Gastroesophageal sphincter (tissue), 4 donors: ENCODE results near the gene OGFR. TPM values are rescaled to one million over a fixed set of nuclear protein-coding genes. Genes with fewer than 3 reads are reported as not detected.

ENCODE experiments used
- ATAC-seq: fragments of 150-250 bp; one replicate; pipeline ENCODE4 v1.9.1; 2016; ENCODE audit warnings: mild to moderate bottlenecking, moderate library complexity
- H3K27ac ChIP-seq, 4 donors: fragments of 200-600 bp; sonication (generic) in 3 of 4; 1 replicate in 3 of 4; 2 replicates in 1 of 4; pipeline ENCODE4 v1.5.1; 2016 to 2019
- H3K27me3 ChIP-seq: fragments of 200-600 bp; sonication (generic); one replicate; pipeline ENCODE4 v1.5.1; 2019
- H3K36me3 ChIP-seq, 2 donors: fragments of 200-600 bp; sonication (generic); one replicate each; pipeline ENCODE4 v1.5.1; 2019; ENCODE audit warnings: control low read depth in 1 of 2
- H3K4me1 ChIP-seq, 3 donors: fragments of 200-600 bp; sonication (generic); 1 replicate in 2 of 3; 2 replicates in 1 of 3; pipeline ENCODE4 v1.5.1; 2016 to 2019; ENCODE audit warnings: control low read depth in 2 of 3
- H3K4me3 ChIP-seq, 2 donors: fragments of 200-600 bp; sonication (generic); one replicate each; pipeline ENCODE4 v1.5.1; 2019; ENCODE audit warnings: mild to moderate bottlenecking in 1 of 2, moderate library complexity in 1 of 2
- H3K9me3 ChIP-seq, 3 donors: fragments of 200-600 bp; sonication (generic); one replicate each; pipeline ENCODE4 v1.5.1; 2017 to 2019; ENCODE audit warnings: control low read depth in 2 of 3
- EP300 ChIP-seq: sonication (generic); formaldehyde crosslinking; IDR thresholded peaks from one replicate; pipeline ENCODE4 v1.6.1; 2017; ENCODE audit warnings: antibody characterized with exemption, mild to moderate bottlenecking
- POLR2A ChIP-seq, 2 donors: fragments of 450-650 bp; IDR thresholded peaks; one replicate each; pipeline ENCODE4 v1.6.1; 2017; ENCODE audit warnings: antibody characterized with exemption in 2 of 2, mild to moderate bottlenecking in 2 of 2, moderate library complexity in 1 of 2
- POLR2AphosphoS5 ChIP-seq: sonication (generic); formaldehyde crosslinking; IDR thresholded peaks from one replicate; pipeline ENCODE4 v1.6.1; 2017; ENCODE audit warnings: antibody characterized with exemption
- WGBS, 2 donors: methylation state at CpG; one replicate each; pipeline ENCODE4 v1.1.5; 2018; ENCODE audit warnings: low coverage in 1 of 2; 5-methylcytosine and 5-hydroxymethylcytosine counted together
- total RNA-seq, 4 donors: library from RNA; depleted of rRNA; stranded (reverse); fragments of >200 nt; gene quantifications; one replicate each; pipeline ENCODE4 v1.1.0, GENCODE V29; 2016
- TF ChIP-seq, protein P1 (sequence below), 4 experiments: fragments of 200-600 bp in 2 of 4; fragments of 450-650 bp in 2 of 4; sonication (generic) in 1 of 4; IDR thresholded peaks; one replicate each; pipeline ENCODE4 v1.5.1; 2017 to 2019; ENCODE audit warnings: antibody characterized with exemption in 4 of 4, mild to moderate bottlenecking in 2 of 4, moderate library complexity in 2 of 4

OGFR gene
- total RNA-seq, 4 donors from 2014 or later: 55.1 to 61.0 (median 58.9) TPM

DNA sequence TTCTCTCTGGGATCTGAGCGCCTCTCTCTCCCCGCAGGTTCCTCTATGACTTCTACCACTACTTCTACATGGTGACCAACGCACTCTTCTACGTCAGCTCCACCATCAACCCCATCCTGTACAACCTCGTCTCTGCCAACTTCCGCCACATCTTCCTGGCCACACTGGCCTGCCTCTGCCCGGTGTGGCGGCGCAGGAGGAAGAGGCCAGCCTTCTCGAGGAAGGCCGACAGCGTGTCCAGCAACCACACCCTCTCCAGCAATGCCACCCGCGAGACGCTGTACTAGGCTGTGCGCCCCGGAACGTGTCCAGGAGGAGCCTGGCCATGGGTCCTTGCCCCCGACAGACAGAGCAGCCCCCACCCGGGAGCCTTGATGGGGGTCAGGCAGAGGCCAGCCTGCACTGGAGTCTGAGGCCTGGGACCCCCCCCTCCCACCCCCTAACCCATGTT lies 44.6 kb upstream of the OGFR start:
- TF ChIP-seq POLR2AphosphoS5: no peak
- no peak for TF ChIP-seq EP300
- TF ChIP-seq POLR2A (IDR thresholded peaks at IDR 0.05): no peak
- TF ChIP-seq, protein P1, sequence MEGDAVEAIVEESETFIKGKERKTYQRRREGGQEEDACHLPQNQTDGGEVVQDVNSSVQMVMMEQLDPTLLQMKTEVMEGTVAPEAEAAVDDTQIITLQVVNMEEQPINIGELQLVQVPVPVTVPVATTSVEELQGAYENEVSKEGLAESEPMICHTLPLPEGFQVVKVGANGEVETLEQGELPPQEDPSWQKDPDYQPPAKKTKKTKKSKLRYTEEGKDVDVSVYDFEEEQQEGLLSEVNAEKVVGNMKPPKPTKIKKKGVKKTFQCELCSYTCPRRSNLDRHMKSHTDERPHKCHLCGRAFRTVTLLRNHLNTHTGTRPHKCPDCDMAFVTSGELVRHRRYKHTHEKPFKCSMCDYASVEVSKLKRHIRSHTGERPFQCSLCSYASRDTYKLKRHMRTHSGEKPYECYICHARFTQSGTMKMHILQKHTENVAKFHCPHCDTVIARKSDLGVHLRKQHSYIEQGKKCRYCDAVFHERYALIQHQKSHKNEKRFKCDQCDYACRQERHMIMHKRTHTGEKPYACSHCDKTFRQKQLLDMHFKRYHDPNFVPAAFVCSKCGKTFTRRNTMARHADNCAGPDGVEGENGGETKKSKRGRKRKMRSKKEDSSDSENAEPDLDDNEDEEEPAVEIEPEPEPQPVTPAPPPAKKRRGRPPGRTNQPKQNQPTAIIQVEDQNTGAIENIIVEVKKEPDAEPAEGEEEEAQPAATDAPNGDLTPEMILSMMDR (IDR thresholded peaks at IDR 0.05): no peak
- ATAC-seq: no peak
- peaks cover 9% of the 10 kb centered on the region for H3K27me3 ChIP-seq
- H3K27ac ChIP-seq: no peak overlapping the region
- peaks cover 0 to 24% (median 13%) of the 10 kb centered on the region in 3 donors for H3K4me1 ChIP-seq
- no peaks in the 10 kb centered on the region for H3K36me3 ChIP-seq
- peaks cover 0 to 8% (median 0%) of the 10 kb centered on the region in 3 donors for H3K9me3 ChIP-seq
- WGBS, 2 donors: 94% methylated on average over 6 of the region's 20 CpGs; no CpG with 5 or more reads in 1 of the 2 donors
- no peak overlapping the region for H3K4me3 ChIP-seq

DNA sequence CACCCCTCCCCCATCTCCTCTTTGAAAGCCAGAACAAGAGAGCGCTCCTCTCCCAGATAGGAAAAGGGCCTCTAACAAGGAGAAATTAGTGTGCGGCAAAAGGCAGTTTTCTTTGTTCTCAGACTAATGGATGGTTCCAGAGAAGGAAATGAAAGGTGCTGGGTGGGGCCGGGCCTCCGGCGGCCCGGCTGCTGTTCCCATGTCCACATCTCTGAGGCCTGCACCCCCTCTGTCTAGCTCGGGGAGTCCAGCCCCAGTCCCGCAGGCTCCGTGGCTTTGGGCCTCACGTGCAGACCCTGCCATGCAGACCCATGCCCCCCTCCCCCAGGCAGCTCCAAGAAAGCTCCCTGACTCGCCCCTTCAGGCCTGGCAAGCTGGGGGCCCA lies 44.2 kb upstream of the OGFR start:
- no peak for TF ChIP-seq POLR2AphosphoS5
- TF ChIP-seq POLR2A (IDR thresholded peaks at IDR 0.05): no peak
- TF ChIP-seq, protein P1 (IDR thresholded peaks at IDR 0.05): no peak
- no peak for TF ChIP-seq EP300
- peaks cover 12% of the 10 kb centered on the region for H3K27me3 ChIP-seq
- H3K36me3 ChIP-seq: no peaks in the 10 kb centered on the region
- H3K27ac ChIP-seq: peak overlapping the region in 1 of 4 donors; percentile 57
- H3K4me3 ChIP-seq: no peak overlapping the region
- ATAC-seq: no peak
- 50% methylated on average over 2 of the region's 11 CpGs; no CpG with 5 or more reads in 1 of the 2 donors for WGBS, 2 donors
- peaks cover 0 to 8% (median 0%) of the 10 kb centered on the region in 3 donors for H3K9me3 ChIP-seq
- H3K4me1 ChIP-seq: peaks cover 0 to 24% (median 13%) of the 10 kb centered on the region in 3 donors

DNA sequence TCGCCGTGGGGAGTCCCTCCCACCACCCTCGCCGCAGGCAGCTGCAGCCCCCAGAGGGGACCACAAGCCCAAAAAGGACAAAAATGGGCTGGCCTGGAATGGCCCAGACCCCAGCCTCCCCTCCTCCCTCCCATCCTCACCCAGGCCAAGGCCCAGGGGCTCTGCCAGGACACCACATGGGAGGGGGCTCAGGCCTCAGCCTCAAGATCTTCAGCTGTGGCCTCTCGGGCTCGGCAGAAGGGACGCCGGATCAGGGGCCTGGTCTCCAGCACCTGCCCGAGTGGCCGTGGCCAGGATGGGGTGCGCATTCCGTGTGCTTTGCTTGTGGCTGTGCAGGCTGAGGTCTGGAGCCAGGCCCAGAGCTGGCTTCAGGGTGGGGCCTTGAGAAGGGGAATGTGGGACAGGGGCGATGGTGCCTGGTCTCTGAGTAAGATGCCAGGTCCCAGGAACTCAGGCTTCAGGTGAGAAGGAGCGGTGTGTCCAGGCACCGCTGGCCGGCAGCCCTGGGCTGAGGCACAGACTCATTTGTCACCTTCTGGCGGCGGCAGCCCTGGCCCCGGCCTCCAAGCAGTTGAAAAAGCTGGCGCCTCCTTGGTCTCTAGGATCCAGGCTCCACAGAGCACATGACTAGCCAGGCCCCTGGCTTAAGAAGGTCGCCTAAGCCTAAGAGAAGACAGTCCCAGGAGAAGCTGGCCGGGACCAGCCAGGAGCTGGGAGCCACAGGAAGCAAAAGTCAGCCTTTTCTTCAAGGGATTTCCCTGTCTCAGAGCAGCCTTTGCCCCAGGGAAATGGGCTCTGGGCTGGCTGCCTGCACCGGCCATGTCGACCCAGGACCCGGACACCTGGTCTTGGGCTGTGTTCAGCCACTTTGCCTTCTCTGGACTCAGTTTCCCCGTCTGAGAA lies 43.5 kb upstream of the OGFR start:
- peaks cover 0 to 8% (median 0%) of the 10 kb centered on the region in 3 donors for H3K9me3 ChIP-seq
- H3K4me3 ChIP-seq: no peak overlapping the region
- H3K27me3 ChIP-seq: peaks cover 19% of the 10 kb centered on the region
- peak; percentile 59 for ATAC-seq
- H3K36me3 ChIP-seq: no peaks in the 10 kb centered on the region
- TF ChIP-seq POLR2AphosphoS5: no peak
- TF ChIP-seq POLR2A (IDR thresholded peaks at IDR 0.05): no peak
- TF ChIP-seq EP300: no peak
- TF ChIP-seq, protein P1 (IDR thresholded peaks at IDR 0.05): no peak
- H3K4me1 ChIP-seq: peaks cover 0 to 24% (median 13%) of the 10 kb centered on the region in 3 donors
- H3K27ac ChIP-seq: peak overlapping the region in 3 of 4 donors; percentile 32 to 57 (median 36)
- WGBS, 2 donors: no CpG with 5 or more reads among the region's 26 CpGs

DNA sequence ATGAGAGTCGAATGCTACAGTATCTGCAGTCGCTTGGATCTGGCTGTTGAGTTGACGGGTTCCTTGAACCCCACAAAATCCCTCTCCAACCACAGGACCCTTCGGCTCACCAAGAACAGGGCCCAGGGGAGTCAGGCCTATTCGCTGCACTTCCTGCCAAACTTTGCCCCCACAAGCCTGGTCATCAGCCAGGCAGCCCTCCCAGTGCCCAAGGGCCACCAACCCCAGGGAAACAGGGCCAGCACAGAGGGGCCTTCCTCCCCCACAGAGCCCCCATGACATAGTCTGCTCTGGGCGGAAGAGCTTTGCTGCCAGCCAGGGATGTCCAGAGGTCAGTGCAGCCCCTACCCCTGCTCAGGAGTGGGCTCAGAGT lies 42.9 kb upstream of the OGFR start:
- peaks cover 25% of the 10 kb centered on the region for H3K27me3 ChIP-seq
- peak overlapping the region in 2 of 4 donors; percentile 36 to 57 for H3K27ac ChIP-seq
- TF ChIP-seq POLR2AphosphoS5 (no peak), POLR2A (IDR thresholded peaks at IDR 0.05) (no peak), EP300 (no peak)
- TF ChIP-seq, protein P1 (IDR thresholded peaks at IDR 0.05): no peak

More for the DNA sequence above, 42.9 kb upstream of the OGFR start:
- Histone ChIP-seq H3K4me1 (peaks cover 0 to 24% (median 10%) of the 10 kb centered on the region in 3 donors), H3K36me3 (no peaks in the 10 kb centered on the region), H3K4me3 (no peak overlapping the region), H3K9me3 (peaks cover 0 to 8% (median 0%) of the 10 kb centered on the region in 3 donors)
- WGBS, 2 donors: 100% methylated on average over 3 of the region's 6 CpGs; no CpG with 5 or more reads in 1 of the 2 donors
- no peak for ATAC-seq
